Regular cardiac myocyte (primary cell): ENCODE data around the gene MAP1LC3A. TPM values are rescaled to one million over a fixed set of nuclear protein-coding genes. Genes with fewer than 3 reads are reported as not detected.

Experiments used
- total RNA-seq: library from RNA; depleted of rRNA; stranded (reverse); fragments of >200 nt; gene quantifications from 2 replicates; pipeline ENCODE4 v1.2.3, GENCODE V29; 2014

MAP1LC3A gene
- total RNA-seq: 10.7 and 20.3 TPM in 2 replicates

GRCh38 chr20:34558320-34559218, at the start of gene MAP1LC3A:
TSS of gene MAP1LC3A (plus strand) at chr20:34558718. CDS start at chr20:34558869, 151 bp downstream.

GRCh38 chr20:34516247-34517113, 42.0 kb upstream of the MAP1LC3A start, which contains the start of gene DYNLRB1:
TSS of gene DYNLRB1 (plus strand) at chr20:34516422. CDS start at chr20:34516459, 37 bp downstream.

Other genes with a start within 250 kb of the MAP1LC3A start
- 71.3 and 85.4 TPM in 2 replicates for gene ITCH, start 195.4 kb upstream of the MAP1LC3A start, total RNA-seq
- 28.6 and 29.0 TPM in 2 replicates for gene DYNLRB1, start 42.3 kb upstream of the MAP1LC3A start, total RNA-seq
- gene PIGU, start 118.4 kb downstream of the MAP1LC3A start, total RNA-seq: 6.2 and 7.1 TPM in 2 replicates
- 1.2 and 1.7 TPM in 2 replicates for gene TP53INP2, start 145.6 kb downstream of the MAP1LC3A start, total RNA-seq